CD4-positive, alpha-beta T cell treated with Interleukin-17A for 4 hours (primary cell): ENCODE results near the gene TRPC4AP.

ENCODE experiments used
- DNase-seq: peaks from one replicate; pipeline ENCODE4 v3.0.0-alpha.2; 2020; ENCODE audit warnings: mixed read lengths

TRPC4AP gene

GRCh38 chr20:35000922-35001595 lies 91.5 kb downstream of the TRPC4AP start:
- DNase-seq, result no peak

GRCh38 chr20:35000311-35000921 lies 92.2 kb downstream of the TRPC4AP start:
- DNase-seq, result no peak

DNA sequence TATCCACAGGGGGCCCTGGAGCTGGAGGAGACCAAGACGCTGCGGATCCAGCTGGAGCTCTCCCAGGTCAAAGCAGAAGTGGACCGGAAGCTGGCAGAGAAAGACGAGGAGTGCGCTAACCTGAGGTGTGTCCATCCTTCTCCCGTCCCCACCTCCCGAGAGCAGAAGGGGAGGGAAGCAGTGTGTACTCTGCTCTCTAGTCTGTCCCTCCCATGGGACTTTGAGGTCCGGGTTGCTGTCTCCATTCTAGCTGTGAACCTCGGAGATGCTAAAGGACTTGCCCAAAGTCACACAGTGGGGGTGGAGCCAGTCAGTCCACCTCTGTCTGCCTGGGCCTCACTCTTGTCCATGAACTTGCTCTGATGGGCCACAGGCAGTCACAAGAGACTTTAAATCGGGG lies 92.8 kb downstream of the TRPC4AP start:
- DNase-seq, result no peak

DNA sequence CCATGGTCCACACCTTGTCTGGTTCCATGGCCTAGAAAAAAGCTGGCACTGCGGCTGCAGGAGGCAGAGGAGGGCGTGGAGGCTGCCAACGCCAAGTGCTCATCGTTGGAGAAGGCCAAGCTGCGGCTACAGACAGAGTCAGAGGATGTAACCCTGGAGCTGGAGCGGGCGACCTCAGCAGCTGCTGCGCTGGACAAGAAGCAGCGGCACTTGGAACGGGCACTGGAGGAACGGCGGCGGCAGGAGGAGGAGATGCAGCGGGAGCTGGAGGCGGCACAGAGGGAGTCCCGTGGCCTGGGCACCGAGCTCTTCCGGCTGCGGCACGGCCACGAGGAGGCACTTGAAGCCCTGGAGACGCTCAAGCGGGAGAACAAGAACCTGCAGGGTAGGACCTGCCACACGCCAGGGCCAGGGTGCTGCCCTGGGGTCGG lies 93.6 kb downstream of the TRPC4AP start:
- no peak for DNase-seq

GRCh38 chr20:34998331-34998950 lies 94.2 kb downstream of the TRPC4AP start:
- no peak for DNase-seq

- DNase-seq, result no peak
Observed at GRCh38 chr20:34997774-34998173, 94.8 kb downstream of the TRPC4AP start.

GRCh38 chr20:34997131-34997561 lies 95.5 kb downstream of the TRPC4AP start:
- DNase-seq, result no peak

DNA sequence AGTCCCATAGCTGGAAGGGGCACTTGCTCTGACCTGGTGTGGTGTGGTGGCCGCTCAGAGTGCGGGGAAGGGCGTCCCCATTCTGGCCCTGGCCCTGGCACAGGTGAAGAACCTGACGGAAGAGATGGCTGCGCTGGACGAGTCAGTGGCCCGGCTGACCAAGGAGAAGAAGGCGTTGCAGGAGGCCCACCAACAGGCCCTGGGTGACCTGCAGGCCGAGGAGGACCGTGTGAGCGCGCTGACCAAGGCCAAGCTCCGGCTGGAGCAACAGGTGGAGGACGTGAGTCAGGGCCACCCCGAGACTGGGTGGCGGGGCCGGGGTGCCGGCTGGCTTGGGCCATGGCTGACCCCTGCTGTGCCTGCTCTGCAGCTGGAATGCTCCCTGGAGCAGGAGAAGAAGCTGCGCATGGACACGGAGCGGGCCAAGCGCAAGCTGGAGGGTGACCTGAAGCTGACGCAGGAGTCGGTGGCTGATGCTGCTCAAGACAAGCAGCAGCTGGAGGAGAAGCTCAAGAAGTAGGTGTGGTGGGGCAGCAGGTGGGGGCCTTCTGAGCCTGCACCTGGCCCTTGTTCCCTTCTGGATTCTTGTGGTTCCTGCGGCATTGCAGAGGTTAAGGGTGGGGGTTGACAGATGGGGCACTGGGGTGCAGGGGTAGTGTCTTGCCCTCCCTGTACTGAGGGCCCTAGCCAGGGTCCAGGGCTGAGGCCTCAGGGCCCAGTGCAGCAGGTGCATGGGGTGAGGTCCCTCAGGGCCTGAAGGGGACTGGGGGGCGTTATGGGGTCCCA lies 96.2 kb downstream of the TRPC4AP start:
- no peak for DNase-seq

DNA sequence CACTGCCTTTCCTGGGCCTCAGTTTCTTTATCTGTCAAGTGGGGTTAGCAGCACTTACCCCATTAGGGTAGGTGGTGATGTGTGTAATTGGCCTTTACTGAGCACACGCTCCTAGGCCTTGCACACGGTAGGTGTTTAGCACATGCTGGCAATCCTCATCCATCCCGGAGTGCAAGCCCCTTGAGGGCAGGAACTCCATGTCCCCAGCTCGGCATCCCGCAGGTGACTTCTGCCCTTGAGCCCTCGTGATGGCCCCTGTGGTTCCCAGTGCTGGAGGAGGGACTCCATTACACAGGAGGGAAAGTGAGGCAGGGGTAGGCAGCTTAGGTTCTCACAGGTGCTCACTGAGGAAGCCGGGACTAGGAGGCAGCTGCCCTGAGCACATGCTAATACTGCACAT lies 96.9 kb downstream of the TRPC4AP start:
- no peak for DNase-seq

DNA sequence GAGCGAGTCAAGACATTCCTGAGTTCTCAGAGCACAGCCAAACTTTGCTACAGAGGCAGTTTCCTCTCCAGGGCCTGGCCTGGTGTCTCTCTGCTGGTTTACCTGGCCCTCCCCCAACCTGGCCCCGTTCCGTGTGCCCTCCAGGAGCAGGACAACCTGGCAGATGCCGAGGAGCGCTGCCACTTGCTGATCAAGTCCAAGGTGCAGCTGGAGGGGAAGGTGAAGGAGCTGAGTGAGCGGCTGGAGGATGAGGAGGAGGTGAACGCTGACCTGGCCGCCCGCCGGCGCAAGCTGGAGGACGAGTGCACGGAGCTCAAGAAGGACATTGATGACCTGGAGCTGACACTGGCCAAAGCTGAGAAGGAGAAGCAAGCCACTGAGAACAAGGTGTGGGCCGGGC lies 97.4 kb downstream of the TRPC4AP start:
- DNase-seq, result no peak

- DNase-seq, result no peak
Observed at GRCh38 chr20:34994509-34995131, 98.0 kb downstream of the TRPC4AP start.

DNA sequence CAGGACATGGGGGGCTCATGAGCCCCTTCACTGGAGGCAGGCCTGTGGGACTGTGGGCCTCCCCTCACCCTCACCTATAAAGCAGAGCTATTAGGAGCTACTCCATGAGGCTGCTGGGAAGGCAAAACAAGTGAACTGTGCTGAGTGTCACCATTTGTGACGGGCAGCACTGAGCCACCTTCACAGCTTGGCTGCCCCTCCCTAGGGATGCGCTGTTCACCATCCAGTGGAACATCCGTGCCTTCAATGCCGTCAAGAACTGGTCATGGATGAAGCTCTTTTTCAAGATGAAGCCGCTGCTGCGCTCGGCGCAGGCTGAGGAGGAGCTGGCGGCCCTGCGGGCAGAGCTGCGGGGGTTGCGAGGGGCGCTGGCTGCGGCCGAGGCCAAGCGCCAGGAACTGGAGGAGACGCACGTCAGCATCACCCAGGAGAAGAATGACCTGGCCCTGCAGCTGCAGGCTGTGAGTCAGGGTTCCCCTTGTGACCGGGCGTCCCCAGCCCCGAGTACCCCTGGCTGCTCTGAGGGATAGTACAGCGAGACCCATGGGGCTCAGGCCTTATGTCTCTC lies 98.6 kb downstream of the TRPC4AP start:
- DNase-seq, result no peak

- no peak for DNase-seq
Observed at GRCh38 chr20:34992751-34993417, 99.7 kb downstream of the TRPC4AP start.

DNA sequence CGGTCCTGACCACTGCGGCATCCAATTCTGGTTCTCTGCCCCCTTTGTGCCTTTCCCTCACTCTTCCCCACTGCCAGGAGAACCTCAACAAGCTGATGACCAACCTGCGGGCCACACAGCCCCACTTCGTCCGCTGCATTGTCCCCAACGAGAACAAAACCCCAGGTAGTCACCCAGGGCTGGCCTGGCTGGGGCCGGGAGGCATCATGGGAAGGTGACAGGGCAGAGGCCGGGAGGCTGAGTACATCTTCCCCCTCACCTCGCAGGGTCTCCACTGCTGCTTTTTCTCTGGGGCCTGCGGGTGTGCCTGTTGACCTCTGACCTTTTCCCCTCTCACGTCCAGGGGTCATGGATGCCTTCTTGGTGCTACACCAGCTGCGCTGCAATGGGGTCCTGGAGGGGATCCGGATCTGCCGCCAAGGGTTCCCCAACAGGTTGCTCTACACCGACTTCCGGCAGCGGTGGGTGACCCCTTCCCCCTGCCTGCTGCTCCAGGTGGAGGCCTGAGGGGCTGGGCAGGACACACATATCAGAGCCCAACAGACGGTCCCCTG lies 101.9 kb downstream of the TRPC4AP start:
- no peak for DNase-seq

DNA sequence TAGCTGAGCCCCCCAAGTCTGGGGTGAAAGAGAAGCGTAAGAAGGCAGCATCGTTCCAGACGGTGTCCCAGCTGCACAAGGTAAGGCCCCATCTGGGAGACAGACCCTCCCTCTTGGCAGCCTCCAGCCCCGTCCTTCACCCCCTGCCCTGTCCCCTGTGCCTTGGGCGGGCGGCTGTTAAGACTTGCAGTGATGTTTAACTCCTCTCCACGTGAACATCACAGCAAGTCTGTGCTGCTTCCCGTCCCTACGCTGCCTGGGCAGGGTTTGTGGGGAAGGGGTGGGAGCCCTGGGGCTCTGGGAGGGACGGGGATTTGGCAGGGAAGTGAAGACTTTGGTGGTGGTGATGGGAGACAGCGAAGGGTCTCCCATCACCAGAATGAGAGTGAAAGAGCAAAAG lies 102.4 kb downstream of the TRPC4AP start:
- no peak for DNase-seq

GRCh38 chr20:34989670-34990069 lies 102.9 kb downstream of the TRPC4AP start:
- DNase-seq, result no peak

- DNase-seq, result no peak
Observed at GRCh38 chr20:34989118-34989517, 103.5 kb downstream of the TRPC4AP start.

DNA sequence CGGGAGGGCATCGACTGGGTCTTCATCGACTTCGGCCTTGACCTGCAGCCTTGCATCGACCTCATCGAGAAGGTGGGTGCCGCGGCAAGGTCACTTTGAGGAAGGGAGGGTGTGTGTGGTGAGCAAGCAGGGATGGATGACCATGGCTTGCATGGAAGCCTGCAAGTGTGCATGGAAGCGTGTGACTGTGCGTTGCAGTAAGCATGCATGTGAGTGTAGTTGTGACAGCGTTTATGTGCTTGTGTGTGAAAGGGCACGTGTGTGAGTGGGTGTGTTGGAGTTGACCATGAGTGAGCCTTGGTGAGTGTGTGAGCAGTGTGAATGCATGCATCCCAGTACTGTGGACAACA lies 104.4 kb downstream of the TRPC4AP start:
- DNase-seq, result no peak

- DNase-seq, result no peak
Observed at GRCh38 chr20:34987288-34988190, 105.1 kb downstream of the TRPC4AP start.
